IMR-90 (cell line): ENCODE results near the gene MYRFL.

Experiments used
- BHLHE40 ChIP-seq: fragments of 150-350 bp; IDR thresholded peaks from 2 replicates; pipeline ENCODE4 v1.6.1; 2016; ENCODE audit warnings: mild to moderate bottlenecking, low read depth, low read length
- CEBPB ChIP-seq: IDR thresholded peaks from 2 replicates; pipeline ENCODE4 v1.6.1; 2012; ENCODE audit warnings: low read depth, low read length, improper control_type of control experiment
- CTCF ChIP-seq: conservative IDR thresholded peaks from 2 replicates; pipeline ENCODE4 v1.5.1; 2012; ENCODE audit warnings: mild to moderate bottlenecking, low read depth, low read length, improper control_type of control experiment
- ELK1 ChIP-seq: fragments of 150-350 bp; IDR thresholded peaks from 2 replicates; pipeline ENCODE4 v1.6.1; 2016; ENCODE audit warnings: low read depth, mild to moderate bottlenecking, low read length, moderate library complexity, borderline replicate concordance
- FOS ChIP-seq: fragments of 150-350 bp; IDR thresholded peaks from 2 replicates; pipeline ENCODE4 v1.6.1; 2016; ENCODE audit warnings: low read depth, low read length
- MAFK ChIP-seq: IDR thresholded peaks from 2 replicates; pipeline ENCODE4 v1.6.1; 2012; ENCODE audit warnings: low read depth, low read length, improper control_type of control experiment
- MAZ ChIP-seq: IDR thresholded peaks from 2 replicates; pipeline ENCODE4 v1.6.1; 2012; ENCODE audit warnings: low read depth, mild to moderate bottlenecking, low read length, improper control_type of control experiment, moderate library complexity, borderline replicate concordance
- MXI1 ChIP-seq: IDR thresholded peaks from 2 replicates; pipeline ENCODE4 v1.6.1; 2012; ENCODE audit warnings: low read depth, mild to moderate bottlenecking, low read length, moderate library complexity, borderline replicate concordance
- POLR2A ChIP-seq: IDR thresholded peaks from 2 replicates; pipeline ENCODE4 v1.6.1; 2012; ENCODE audit warnings: mild to moderate bottlenecking, low read depth, low read length
- RAD21 ChIP-seq: IDR thresholded peaks from 2 replicates; pipeline ENCODE4 v1.6.1; 2012; ENCODE audit warnings: low read length, improper control_type of control experiment
- SMC3 ChIP-seq: fragments of 150-350 bp; IDR thresholded peaks from 2 replicates; pipeline ENCODE4 v1.6.1; 2016; ENCODE audit warnings: low read depth, mild to moderate bottlenecking, antibody characterized with exemption, low read length, moderate library complexity
- USF2 ChIP-seq: fragments of 150-350 bp; IDR thresholded peaks from 2 replicates; pipeline ENCODE4 v1.6.1; 2017; ENCODE audit warnings: mild to moderate bottlenecking, antibody characterized with exemption, low read length, low read depth

- no peak for TF ChIP-seq CTCF
- no peak for TF ChIP-seq MAFK
- no peak for TF ChIP-seq POLR2A
- TF ChIP-seq MAZ = no peak
- no peak for TF ChIP-seq ELK1
- TF ChIP-seq MXI1 = no peak
- TF ChIP-seq CEBPB = no peak
- no peak for TF ChIP-seq USF2
- TF ChIP-seq BHLHE40 = no peak
- no peak for TF ChIP-seq RAD21
- TF ChIP-seq FOS = no peak
- no peak for TF ChIP-seq SMC3
These were observed 32.5 kb upstream of the MYRFL start for GRCh38 chr12:69792533-69792932.
